MM.1S (cell line): ENCODE data around the gene LMTK2.

Source experiments
- DNase-seq: peaks from one replicate; pipeline ENCODE4 v3.0.0-alpha.2; 2015
- H2AFZ ChIP-seq: fragments of 300-600 bp; sonication (generic); 2 replicates; pipeline ENCODE4 v1.6.0; 2016; ENCODE audit warnings: antibody characterized with exemption, low read length
- H3F3A ChIP-seq: fragments of 300-600 bp; sonication (generic); 2 replicates; pipeline ENCODE4 v1.6.1; 2016; ENCODE audit warnings: mild to moderate bottlenecking, antibody characterized with exemption, low read length, moderate library complexity, mixed read lengths; ENCODE audit not compliant: insufficient read depth
- H3K27ac ChIP-seq: fragments of 300-600 bp; sonication (generic); 2 replicates; pipeline ENCODE4 v1.5.1; 2016; ENCODE audit warnings: mild to moderate bottlenecking, low read length
- H3K27me3 ChIP-seq: fragments of 300-600 bp; sonication (generic); replicated peaks from 2 replicates; pipeline ENCODE4 v1.6.0; 2016; ENCODE audit warnings: low read length; ENCODE audit not compliant: insufficient read depth
- H3K36me3 ChIP-seq: fragments of 300-600 bp; sonication (generic); replicated peaks from 2 replicates; pipeline ENCODE4 v1.6.1; 2016; ENCODE audit warnings: mild to moderate bottlenecking, low read length, mixed read lengths; ENCODE audit not compliant: insufficient read depth
- H3K4me1 ChIP-seq: fragments of 300-600 bp; sonication (generic); 2 replicates; pipeline ENCODE4 v1.6.1; 2016; ENCODE audit warnings: low read length, mixed read lengths
- H3K4me2 ChIP-seq: fragments of 300-600 bp; sonication (generic); 2 replicates; pipeline ENCODE4 v1.6.0; 2016; ENCODE audit warnings: low read depth, low read length
- H3K4me3 ChIP-seq: fragments of 300-600 bp; sonication (generic); 2 replicates; pipeline ENCODE4 v1.5.1; 2016; ENCODE audit warnings: low read length, mixed read lengths
- H3K79me2 ChIP-seq: fragments of 300-600 bp; sonication (generic); 2 replicates; pipeline ENCODE4 v1.6.1; 2016; ENCODE audit warnings: mixed run types, low read length, mixed read lengths
- H3K9ac ChIP-seq: fragments of 300-600 bp; sonication (generic); 2 replicates; pipeline ENCODE4 v1.6.1; 2016; ENCODE audit warnings: low read length, mixed read lengths
- H3K9me2 ChIP-seq: fragments of 300-600 bp; sonication (generic); replicated peaks from 2 replicates; pipeline ENCODE4 v1.6.1; 2016; ENCODE audit warnings: mild to moderate bottlenecking, low read length, mixed read lengths; ENCODE audit not compliant: insufficient read depth
- H3K9me3 ChIP-seq: fragments of 300-600 bp; sonication (generic); replicated peaks from 2 replicates; pipeline ENCODE4 v1.6.1; 2016; ENCODE audit warnings: mild to moderate bottlenecking, low read length, mixed read lengths; ENCODE audit not compliant: insufficient read depth
- H4K20me1 ChIP-seq: fragments of 300-600 bp; sonication (generic); 2 replicates; pipeline ENCODE4 v1.6.1; 2016; ENCODE audit warnings: mild to moderate bottlenecking, low read length, moderate library complexity, mixed read lengths; ENCODE audit not compliant: insufficient read depth
- EZH2 ChIP-seq: fragments of 300-600 bp; sonication (generic); optimal IDR thresholded peaks from 2 replicates; pipeline ENCODE3; 2017; ENCODE audit warnings: low read depth, mild to moderate bottlenecking, antibody characterized with exemption, low read length, mixed read lengths
- EZH2phosphoT487 ChIP-seq: fragments of 300-600 bp; sonication (generic); IDR thresholded peaks from 2 replicates; pipeline ENCODE4 v1.6.1; 2018; ENCODE audit warnings: antibody characterized with exemption, low read length
- TF ChIP-seq, protein P1 (sequence below): fragments of 300-600 bp; sonication (generic); IDR thresholded peaks from 2 replicates; pipeline ENCODE4 v1.5.1; 2016; ENCODE audit warnings: antibody characterized with exemption, low read length, mixed read lengths

Gene LMTK2

GRCh38 chr7:98209166-98209920 is 102.7 kb downstream of the LMTK2 start:
- H3K4me2 ChIP-seq: no peak overlapping the region
- no peaks in the 10 kb centered on the region for H3K9me3 ChIP-seq
- H3F3A ChIP-seq: peaks cover 9% of the 10 kb centered on the region; the same call in 1 of the 2 replicates
- no peaks in the 10 kb centered on the region for H3K9me2 ChIP-seq
- H3K4me3 ChIP-seq: no peak overlapping the region
- peaks cover 25% of the 10 kb centered on the region for H3K79me2 ChIP-seq
- H3K9ac ChIP-seq: no peak overlapping the region
- H3K4me1 ChIP-seq: no peaks in the 10 kb centered on the region
- no peaks in the 10 kb centered on the region for H4K20me1 ChIP-seq
- TF ChIP-seq, protein P1, sequence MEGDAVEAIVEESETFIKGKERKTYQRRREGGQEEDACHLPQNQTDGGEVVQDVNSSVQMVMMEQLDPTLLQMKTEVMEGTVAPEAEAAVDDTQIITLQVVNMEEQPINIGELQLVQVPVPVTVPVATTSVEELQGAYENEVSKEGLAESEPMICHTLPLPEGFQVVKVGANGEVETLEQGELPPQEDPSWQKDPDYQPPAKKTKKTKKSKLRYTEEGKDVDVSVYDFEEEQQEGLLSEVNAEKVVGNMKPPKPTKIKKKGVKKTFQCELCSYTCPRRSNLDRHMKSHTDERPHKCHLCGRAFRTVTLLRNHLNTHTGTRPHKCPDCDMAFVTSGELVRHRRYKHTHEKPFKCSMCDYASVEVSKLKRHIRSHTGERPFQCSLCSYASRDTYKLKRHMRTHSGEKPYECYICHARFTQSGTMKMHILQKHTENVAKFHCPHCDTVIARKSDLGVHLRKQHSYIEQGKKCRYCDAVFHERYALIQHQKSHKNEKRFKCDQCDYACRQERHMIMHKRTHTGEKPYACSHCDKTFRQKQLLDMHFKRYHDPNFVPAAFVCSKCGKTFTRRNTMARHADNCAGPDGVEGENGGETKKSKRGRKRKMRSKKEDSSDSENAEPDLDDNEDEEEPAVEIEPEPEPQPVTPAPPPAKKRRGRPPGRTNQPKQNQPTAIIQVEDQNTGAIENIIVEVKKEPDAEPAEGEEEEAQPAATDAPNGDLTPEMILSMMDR: no peak
- TF ChIP-seq EZH2phosphoT487 (no peak), EZH2 (no peak)
- no peaks in the 10 kb centered on the region for H3K27me3 ChIP-seq
- no peak overlapping the region for H2AFZ ChIP-seq
- no peaks in the 10 kb centered on the region; the same call in 1 of the 2 replicates for H3K36me3 ChIP-seq
- no peak overlapping the region for H3K27ac ChIP-seq
- no peak for DNase-seq

- Histone ChIP-seq H3K4me2 (no peak overlapping the region), H3K27me3 (no peaks in the 10 kb centered on the region), H3K4me1 (no peaks in the 10 kb centered on the region), H2AFZ (no peak overlapping the region), H3K9me3 (no peaks in the 10 kb centered on the region), H3F3A (peaks cover 9% of the 10 kb centered on the region; the same call in 1 of the 2 replicates), H3K36me3 (no peaks in the 10 kb centered on the region; the same call in 1 of the 2 replicates), H4K20me1 (no peaks in the 10 kb centered on the region), H3K9me2 (no peaks in the 10 kb centered on the region), H3K27ac (no peak overlapping the region), H3K4me3 (no peak overlapping the region), H3K9ac (no peak overlapping the region), H3K79me2 (peaks cover 25% of the 10 kb centered on the region)
- DNase-seq: no peak
- no peak for TF ChIP-seq EZH2phosphoT487
- TF ChIP-seq EZH2: no peak
- TF ChIP-seq, protein P1: no peak
Observed at GRCh38 chr7:98210513-98211220, 104.0 kb downstream of the LMTK2 start.

- DNase-seq: peak; percentile 88
- peak within 1 kb of the TSS; percentile 83 for H3K4me2 ChIP-seq
Observed at GRCh38 chr7:98211221-98211675, 104.6 kb downstream of the LMTK2 start, which contains the start of gene BHLHA15. Gene BHLHA15 (plus strand): TSS chr7:98211439. CDS start chr7:98212310, 871 bp downstream.

More at GRCh38 chr7:98211221-98211675, 104.6 kb downstream of the LMTK2 start, which contains the start of gene BHLHA15:
- no peaks in the 10 kb centered on the region for H3K9me2 ChIP-seq
- no peak for TF ChIP-seq EZH2
- TF ChIP-seq, protein P1: no peak
- no peak for TF ChIP-seq EZH2phosphoT487
- peaks cover 25% of the 10 kb centered on the region for H3K79me2 ChIP-seq
- H3K27me3 ChIP-seq: no peaks in the 10 kb centered on the region
- H3K27ac ChIP-seq: peak within 1 kb of the TSS; percentile 23; the same call in 1 of the 2 replicates
- H3K4me3 ChIP-seq: peak within 1 kb of the TSS; percentile 83
- peak within 1 kb of the TSS; percentile 68 for H2AFZ ChIP-seq
- H3K4me1 ChIP-seq: no peaks in the 10 kb centered on the region
- H3F3A ChIP-seq: peaks cover 9% of the 10 kb centered on the region; the same call in 1 of the 2 replicates
- no peaks in the 10 kb centered on the region for H3K9me3 ChIP-seq
- H3K36me3 ChIP-seq: no peaks in the 10 kb centered on the region
- H4K20me1 ChIP-seq: no peaks in the 10 kb centered on the region
- H3K9ac ChIP-seq: peak within 1 kb of the TSS; percentile 94
